Measurements from ENCODE around the gene WDR59. TPM values are rescaled to one million over a fixed set of nuclear protein-coding genes. Genes with fewer than 3 reads are reported as not detected.
A peak's percentile ranks its signal among the peaks of the same experiment; 100 is the strongest.
"Not testable (repeated sequence)": the region's sequence is repeated elsewhere in the genome, so short reads cannot be mapped to it uniquely, and the experiment has no call there.

Gene WDR59
- total and polyA plus RNA-seq, 2 of the 4 experiments (the other 2 are of a cell fraction), result 29.4 to 44.6 TPM

- H4K20me1 ChIP-seq (ENCODE audit: insufficient read depth, low read length); H2AK9ac ChIP-seq (replicated peaks; ENCODE audit: low read depth, low read length, poor library complexity); H2AFZ ChIP-seq (replicated peaks; ENCODE audit: low read length, poor library complexity); H3K4ac ChIP-seq (ENCODE audit: low read depth, low read length); H3K56ac ChIP-seq (ENCODE audit: extremely low read depth, insufficient read depth, low read length); H3K9me3 ChIP-seq (ENCODE audit: control insufficient read depth, insufficient read depth, low read length); H4K91ac ChIP-seq (ENCODE audit: insufficient read depth, low read depth, low read length); H3K36me3 ChIP-seq (ENCODE audit: control insufficient read depth, insufficient read depth, low read length); H3K27me3 ChIP-seq (ENCODE audit: control insufficient read depth, insufficient read depth, low read length); H4K5ac ChIP-seq (ENCODE audit: low read depth, low read length); BruUV-seq (replicated peaks); H2BK120ac ChIP-seq (ENCODE audit: low read depth, low read length); H2BK20ac ChIP-seq (ENCODE audit: low read depth, low read length); H3K14ac ChIP-seq (replicated peaks; ENCODE audit: low read depth, low read length); POLR2A ChIA-PET (ENCODE audit: unreplicated experiment); in situ Hi-C loops (cut with MboI; ENCODE audit: low sequenced_read_pairs); H3K4me2 ChIP-seq (ENCODE audit: low read depth, low read length); H3K9ac ChIP-seq (ENCODE audit: low read depth, low read length); dilution Hi-C loops (cut with HindIII; ENCODE audit: low sequenced_read_pairs, unreplicated experiment); H3K4me3 ChIP-seq (ENCODE audit: insufficient read depth, low read depth, low read length); H3K23ac ChIP-seq (ENCODE audit: low read depth, low read length); H2BK15ac ChIP-seq (ENCODE audit: low read depth, low read length): not testable (repeated sequence)
- peak overlapping the region; percentile 91; the same call in 1 of the 2 replicates for H3K18ac ChIP-seq (ENCODE audit: low read depth, low read length)
- 86% methylated on average over 3 of the region's 10 CpGs; no CpG with 5 or more reads in 1 of the 2 experiments for WGBS, 2 experiments (ENCODE audit: extremely low coverage in 2 of 2, insufficient read length in 1 of 2)
- TF ChIP-seq NFE2L2 (IDR thresholded peaks at IDR 0.05; ENCODE audit: low read depth, low read length) (peak; percentile 56; the same call in 1 of the 2 replicates), FOS (IDR thresholded peaks at IDR 0.05; ENCODE audit: low read depth, low read length) (0 out of 2 replicates have a peak, but pooled peaks have one; percentile 4), MAFK (IDR thresholded peaks at IDR 0.05; ENCODE audit: low read depth, low read length) (peak; percentile 45), CEBPB (IDR thresholded peaks at IDR 0.05; ENCODE audit: low read depth, low read length) (peak; percentile 92), BHLHE40 (IDR thresholded peaks at IDR 0.05; ENCODE audit: low read depth, low read length) (peak; percentile 35; the same call in 1 of the 2 replicates)
- peak; percentile 83 for ATAC-seq (ENCODE audit: low read depth)
- H3K27ac ChIP-seq (ENCODE audit: insufficient read depth, low read length), result peak overlapping the region; percentile 80
- H4K8ac ChIP-seq (ENCODE audit: low read depth in 2 of 2, low read length in 2 of 2), result peak overlapping the region in 1 of 2 experiments; percentile 57; a peak in 1 of 4 replicates
- H2AK5ac ChIP-seq (ENCODE audit: low read depth, low read length), result peak overlapping the region; percentile 53
- peak; percentile 98 for DNase-seq
- peaks cover 26% of the 10 kb centered on the region for H3K4me1 ChIP-seq (ENCODE audit: control insufficient read depth, insufficient read depth, low read length)
- H3K9me1 ChIP-seq (ENCODE audit: insufficient read depth, low read length), result peaks cover 11% of the 10 kb centered on the region; the same call in 1 of the 2 replicates
- peaks cover 28 to 65% of the 10 kb centered on the region in 2 experiments for H3K79me1 ChIP-seq (ENCODE audit: low read depth in 1 of 2, low read length in 2 of 2)
- CTCF ChIA-PET, result interaction anchor here (1.4 to 2.2 kb wide), 2 partner anchors 28 to 85 kb away, joined by 4 to 5 read pairs; no protein-coding TSS in a partner anchor
- peak overlapping the region; percentile 90 for H2BK5ac ChIP-seq (ENCODE audit: low read depth, low read length, poor library complexity, severe bottlenecking)
- intact Hi-C loops (cut with micrococcal nuclease), result loop anchor here (2.0 kb wide), 1 partner anchor 28 kb away; the partner anchor contains the start of gene ZNRF1
Observed at GRCh38 chr16:75026239-75026891, 41.4 kb upstream of the WDR59 start.

Data from IMR-90 (cell line).